HUES48 (cell line): ENCODE results near the gene MTHFD2.
"Not testable (repeated sequence)": the region's sequence is repeated elsewhere in the genome, so short reads cannot be mapped to it uniquely, and the experiment has no call there.

ENCODE experiments used
- H3K27ac ChIP-seq: one replicate; pipeline ENCODE4 v1.7.0; 2013; ENCODE audit warnings: low read depth, low read length, inconsistent platforms
- H3K27me3 ChIP-seq: 2 replicates; pipeline ENCODE4 v1.6.1; 2013; ENCODE audit warnings: mild to moderate bottlenecking, low read length; ENCODE audit not compliant: control insufficient read depth, insufficient read depth
- H3K36me3 ChIP-seq: 2 replicates; pipeline ENCODE4 v1.6.1; 2013; ENCODE audit warnings: low read length; ENCODE audit not compliant: control insufficient read depth, insufficient read depth
- H3K4me1 ChIP-seq: 2 replicates; pipeline ENCODE4 v1.6.1; 2013; ENCODE audit warnings: mild to moderate bottlenecking, low read length; ENCODE audit not compliant: control insufficient read depth, insufficient read depth
- H3K4me3 ChIP-seq: 2 replicates; pipeline ENCODE4 v1.5.1; 2013; ENCODE audit warnings: mild to moderate bottlenecking, low read depth, low read length
- H3K9ac ChIP-seq: 2 replicates; pipeline ENCODE4 v1.6.1; 2013; ENCODE audit warnings: mild to moderate bottlenecking, low read depth, low read length, moderate library complexity
- H3K9me3 ChIP-seq: 2 replicates; pipeline ENCODE4 v1.6.1; 2013; ENCODE audit warnings: low read length; ENCODE audit not compliant: control insufficient read depth, insufficient read depth

MTHFD2 gene

GRCh38 chr2:74215771-74216170 lies 17.4 kb downstream of the MTHFD2 start:
- peaks cover 92% of the 10 kb centered on the region for H3K36me3 ChIP-seq
- H3K4me3 ChIP-seq, H3K9me3 ChIP-seq, H3K9ac ChIP-seq, H3K27ac ChIP-seq, H3K4me1 ChIP-seq, H3K27me3 ChIP-seq: not testable (repeated sequence)

GRCh38 chr2:74216642-74217041 lies 18.2 kb downstream of the MTHFD2 start:
- no peaks in the 10 kb centered on the region for H3K27me3 ChIP-seq
- peaks cover 83% of the 10 kb centered on the region for H3K36me3 ChIP-seq
- no peaks in the 10 kb centered on the region for H3K9me3 ChIP-seq
- H3K4me3 ChIP-seq, result no peak overlapping the region
- no peak overlapping the region for H3K27ac ChIP-seq
- no peaks in the 10 kb centered on the region for H3K4me1 ChIP-seq
- no peak overlapping the region for H3K9ac ChIP-seq

- H3K27ac ChIP-seq, result no peak overlapping the region
- no peak overlapping the region for H3K9ac ChIP-seq
- no peak overlapping the region for H3K4me3 ChIP-seq
- no peaks in the 10 kb centered on the region for H3K9me3 ChIP-seq
- H3K4me1 ChIP-seq, result no peaks in the 10 kb centered on the region
- no peaks in the 10 kb centered on the region for H3K27me3 ChIP-seq
- peaks cover 51% of the 10 kb centered on the region for H3K36me3 ChIP-seq
These were observed 21.6 kb downstream of the MTHFD2 start for GRCh38 chr2:74219846-74220486.

- no peaks in the 10 kb centered on the region for H3K9me3 ChIP-seq
- H3K36me3 ChIP-seq, result peaks cover 41% of the 10 kb centered on the region
- H3K27ac ChIP-seq, result no peak overlapping the region
- H3K4me3 ChIP-seq, result no peak overlapping the region
- no peaks in the 10 kb centered on the region for H3K4me1 ChIP-seq
- H3K9ac ChIP-seq, result no peak overlapping the region
- H3K27me3 ChIP-seq, result no peaks in the 10 kb centered on the region
These were observed 22.7 kb downstream of the MTHFD2 start for GRCh38 chr2:74221091-74221490.

DNA sequence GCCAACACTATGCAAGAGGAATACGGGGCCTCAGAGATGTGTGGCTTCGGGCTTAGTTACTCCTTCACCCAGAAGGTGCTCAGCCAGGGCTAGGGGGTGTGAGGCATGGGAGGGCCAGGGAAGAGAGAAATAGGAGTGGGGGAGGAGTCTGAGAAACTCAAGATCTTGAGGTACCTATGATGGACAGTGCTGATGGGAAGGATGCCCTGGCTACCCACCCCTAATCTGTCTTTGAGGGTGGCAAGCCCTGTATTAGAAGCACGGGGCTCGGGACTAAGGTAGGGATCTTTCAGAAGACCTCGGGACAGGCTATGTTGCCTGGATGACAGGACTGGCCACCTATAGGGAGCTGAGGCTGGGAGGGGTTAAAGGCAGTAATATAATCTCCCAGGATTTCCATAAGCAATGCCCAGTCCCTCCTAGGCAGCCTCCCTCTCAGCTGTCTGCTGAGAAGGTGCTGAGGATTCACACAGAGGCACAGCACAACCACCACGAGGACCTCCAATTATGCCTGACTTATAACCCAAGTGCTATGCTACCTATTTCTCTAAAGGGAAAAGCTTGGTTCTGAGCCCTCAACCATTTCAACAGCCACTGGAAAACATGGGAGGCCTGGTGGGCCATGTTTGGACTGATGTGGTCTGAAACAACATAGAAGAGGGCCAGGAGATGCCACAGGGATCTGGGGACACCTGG lies 23.3 kb downstream of the MTHFD2 start:
- Histone ChIP-seq H3K4me1 (no peaks in the 10 kb centered on the region), H3K9me3 (no peaks in the 10 kb centered on the region), H3K4me3 (no peak overlapping the region), H3K9ac (no peak overlapping the region), H3K27ac (no peak overlapping the region), H3K27me3 (no peaks in the 10 kb centered on the region), H3K36me3 (peaks cover 34% of the 10 kb centered on the region)

- H3K9me3 ChIP-seq, result no peaks in the 10 kb centered on the region
- H3K27me3 ChIP-seq, result no peaks in the 10 kb centered on the region
- H3K9ac ChIP-seq, result no peak overlapping the region
- H3K36me3 ChIP-seq, result peaks cover 29% of the 10 kb centered on the region
- no peak overlapping the region for H3K27ac ChIP-seq
- no peaks in the 10 kb centered on the region for H3K4me1 ChIP-seq
- no peak overlapping the region for H3K4me3 ChIP-seq
These were observed 23.9 kb downstream of the MTHFD2 start for GRCh38 chr2:74222300-74222650.

- H3K36me3 ChIP-seq, result peaks cover 12% of the 10 kb centered on the region
- peaks cover 2% of the 10 kb centered on the region; the same call in 1 of the 2 replicates for H3K4me1 ChIP-seq
- no peaks in the 10 kb centered on the region for H3K9me3 ChIP-seq
- no peak overlapping the region for H3K4me3 ChIP-seq
- H3K27me3 ChIP-seq, result no peaks in the 10 kb centered on the region
- H3K27ac ChIP-seq, result no peak overlapping the region
- no peak overlapping the region for H3K9ac ChIP-seq
These were observed 25.7 kb downstream of the MTHFD2 start for GRCh38 chr2:74223941-74224770.

DNA sequence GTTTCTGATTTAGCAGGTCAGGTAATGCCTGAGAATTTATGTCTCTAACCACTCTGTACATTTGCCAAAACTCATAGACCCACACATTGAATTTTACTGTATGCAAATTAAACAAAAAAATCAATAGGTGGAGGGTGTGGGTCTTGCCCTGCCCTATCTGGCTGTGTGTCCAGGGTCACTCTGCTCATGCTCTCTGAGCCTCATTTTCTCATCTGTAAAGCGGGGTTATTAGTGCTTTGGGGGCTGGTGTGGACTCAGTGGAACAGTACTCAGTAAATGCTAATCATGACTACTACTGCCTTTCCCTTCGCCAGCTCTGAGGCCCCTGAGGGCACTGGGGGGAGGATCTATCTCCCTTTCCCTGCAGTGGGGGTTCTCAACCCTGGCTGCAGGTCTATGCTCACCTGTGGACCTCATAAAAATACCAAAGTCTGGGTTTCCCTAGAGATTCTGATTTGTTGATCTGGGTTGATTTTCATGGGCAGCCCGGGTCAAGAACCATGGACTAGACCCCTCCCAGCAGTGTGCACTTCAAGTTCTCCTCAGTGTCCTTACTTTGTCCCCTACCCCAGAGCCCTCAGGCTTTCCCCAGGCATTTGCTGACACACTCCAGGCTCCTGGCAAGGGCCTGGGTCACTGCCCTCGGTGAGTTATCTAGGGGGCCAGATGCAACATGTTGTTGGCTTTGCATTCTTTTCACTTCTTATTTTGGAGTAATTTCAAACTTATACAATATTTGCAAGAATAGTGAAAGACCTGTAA lies 27.5 kb downstream of the MTHFD2 start:
- H3K27me3 ChIP-seq, result no peaks in the 10 kb centered on the region
- no peaks in the 10 kb centered on the region for H3K9me3 ChIP-seq
- peaks cover 2% of the 10 kb centered on the region; the same call in 1 of the 2 replicates for H3K4me1 ChIP-seq
- H3K36me3 ChIP-seq, result no peaks in the 10 kb centered on the region
- no peak overlapping the region for H3K9ac ChIP-seq
- no peak overlapping the region for H3K27ac ChIP-seq
- no peak overlapping the region for H3K4me3 ChIP-seq

DNA sequence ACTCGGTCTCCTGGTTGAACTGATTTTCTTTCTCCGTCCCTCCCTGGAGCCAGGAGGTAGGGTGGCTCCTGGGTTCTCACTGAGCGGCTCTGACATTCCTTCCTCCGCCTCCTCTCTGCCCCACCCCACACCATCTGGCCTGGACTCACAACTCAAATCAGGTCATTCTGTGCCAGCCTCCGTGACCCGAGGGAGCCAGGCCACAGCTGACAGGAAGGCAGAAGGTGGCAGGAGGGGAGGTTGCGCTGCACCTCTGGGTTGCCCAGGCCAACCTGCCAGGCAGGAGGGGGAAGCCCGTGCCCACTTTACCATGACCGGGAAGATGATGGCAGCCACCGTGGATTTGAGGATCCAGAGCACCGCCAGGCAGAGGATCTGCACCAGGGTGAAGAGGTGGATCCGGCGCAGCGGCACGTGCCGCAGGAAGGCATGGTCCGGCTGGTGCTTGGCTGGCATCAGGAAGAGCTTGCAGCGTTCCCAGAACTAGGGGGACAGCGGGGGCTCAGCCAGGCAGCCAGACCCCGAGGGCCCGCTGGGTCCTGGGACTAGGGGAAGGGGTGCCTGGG lies 28.3 kb downstream of the MTHFD2 start:
- peaks cover 2% of the 10 kb centered on the region; the same call in 1 of the 2 replicates for H3K4me1 ChIP-seq
- no peak overlapping the region for H3K27ac ChIP-seq

GRCh38 chr2:74227646-74228045 lies 29.2 kb downstream of the MTHFD2 start:
- H3K4me1 ChIP-seq, result peaks cover 2% of the 10 kb centered on the region; the same call in 1 of the 2 replicates
- no peak overlapping the region for H3K27ac ChIP-seq
- no peaks in the 10 kb centered on the region for H3K9me3 ChIP-seq
- H3K4me3 ChIP-seq, result no peak overlapping the region
- no peaks in the 10 kb centered on the region for H3K36me3 ChIP-seq
- H3K9ac ChIP-seq, result no peak overlapping the region
- H3K27me3 ChIP-seq, result no peaks in the 10 kb centered on the region

More for the DNA sequence above, 28.3 kb downstream of the MTHFD2 start:
- no peaks in the 10 kb centered on the region for H3K27me3 ChIP-seq
- no peaks in the 10 kb centered on the region for H3K9me3 ChIP-seq
- no peak overlapping the region for H3K9ac ChIP-seq
- no peak overlapping the region for H3K4me3 ChIP-seq
- no peaks in the 10 kb centered on the region for H3K36me3 ChIP-seq
